HL-60 (cell line): ENCODE measurements around the gene ASPSCR1.

Experiments used
- DNase-seq, 2 experiments: peaks; one replicate each; pipeline ENCODE4 v3.0.0-alpha.2; 2010 to 2020; ENCODE audit warnings: low read depth in 1 of 2, low spot score in 1 of 2
- H3K27ac ChIP-seq: fragments of 250-450 bp; sonication (Bioruptor Pico); replicated peaks from 2 replicates; pipeline ENCODE4 v1.5.1; 2020; ENCODE audit warnings: mild to moderate bottlenecking, moderate library complexity
- H3K27me3 ChIP-seq: fragments of 250-450 bp; sonication (Bioruptor Pico); 2 replicates; pipeline ENCODE4 v1.5.1; 2021; ENCODE audit warnings: mild to moderate bottlenecking, moderate library complexity; ENCODE audit not compliant: insufficient read depth, poor library complexity, severe bottlenecking
- H3K4me3 ChIP-seq: replicated peaks from 2 replicates; pipeline ENCODE4 v1.5.1; 2011; ENCODE audit warnings: mild to moderate bottlenecking, control low read depth, low read length; ENCODE audit not compliant: insufficient read depth
- GABPA ChIP-seq: IDR thresholded peaks from 2 replicates; pipeline ENCODE4 v1.6.1; 2012; ENCODE audit warnings: low read depth
- POLR2AphosphoS5 ChIP-seq: IDR thresholded peaks from 2 replicates; pipeline ENCODE4 v1.6.1; 2012; ENCODE audit warnings: low read depth
- SPI1 ChIP-seq: IDR thresholded peaks from 2 replicates; pipeline ENCODE4 v1.6.1; 2012; ENCODE audit warnings: low read depth, mild to moderate bottlenecking, borderline replicate concordance
- TF ChIP-seq, protein P1 (sequence below): IDR thresholded peaks from one replicate; pipeline ENCODE4 v1.5.1; 2011; ENCODE audit warnings: low read length, control low read depth, inconsistent platforms; ENCODE audit not compliant: insufficient read depth
- TF ChIP-seq, protein P2 (sequence below): IDR thresholded peaks from 2 replicates; pipeline ENCODE4 v1.6.1; 2012; ENCODE audit warnings: low read depth; ENCODE audit not compliant: insufficient replicate concordance

The ASPSCR1 gene

DNA sequence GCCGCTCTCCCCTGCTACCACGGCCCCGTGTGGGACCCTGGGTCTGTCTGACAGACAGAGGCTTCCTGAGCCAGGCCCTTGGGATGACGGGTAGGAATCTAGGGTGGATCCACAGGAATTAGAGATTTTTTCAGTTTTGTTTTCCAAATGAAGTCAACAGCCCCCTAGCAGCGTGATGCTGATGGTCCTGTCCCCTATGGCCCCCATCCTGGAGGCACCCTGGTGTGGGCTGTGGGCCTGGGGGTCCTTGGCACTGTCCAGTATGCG, 29.7 kb downstream of the ASPSCR1 start:
- TF ChIP-seq SPI1 (no peak), POLR2AphosphoS5 (no peak), GABPA (no peak)
- TF ChIP-seq, protein P1, sequence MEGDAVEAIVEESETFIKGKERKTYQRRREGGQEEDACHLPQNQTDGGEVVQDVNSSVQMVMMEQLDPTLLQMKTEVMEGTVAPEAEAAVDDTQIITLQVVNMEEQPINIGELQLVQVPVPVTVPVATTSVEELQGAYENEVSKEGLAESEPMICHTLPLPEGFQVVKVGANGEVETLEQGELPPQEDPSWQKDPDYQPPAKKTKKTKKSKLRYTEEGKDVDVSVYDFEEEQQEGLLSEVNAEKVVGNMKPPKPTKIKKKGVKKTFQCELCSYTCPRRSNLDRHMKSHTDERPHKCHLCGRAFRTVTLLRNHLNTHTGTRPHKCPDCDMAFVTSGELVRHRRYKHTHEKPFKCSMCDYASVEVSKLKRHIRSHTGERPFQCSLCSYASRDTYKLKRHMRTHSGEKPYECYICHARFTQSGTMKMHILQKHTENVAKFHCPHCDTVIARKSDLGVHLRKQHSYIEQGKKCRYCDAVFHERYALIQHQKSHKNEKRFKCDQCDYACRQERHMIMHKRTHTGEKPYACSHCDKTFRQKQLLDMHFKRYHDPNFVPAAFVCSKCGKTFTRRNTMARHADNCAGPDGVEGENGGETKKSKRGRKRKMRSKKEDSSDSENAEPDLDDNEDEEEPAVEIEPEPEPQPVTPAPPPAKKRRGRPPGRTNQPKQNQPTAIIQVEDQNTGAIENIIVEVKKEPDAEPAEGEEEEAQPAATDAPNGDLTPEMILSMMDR: no peak
- TF ChIP-seq, protein P2, sequence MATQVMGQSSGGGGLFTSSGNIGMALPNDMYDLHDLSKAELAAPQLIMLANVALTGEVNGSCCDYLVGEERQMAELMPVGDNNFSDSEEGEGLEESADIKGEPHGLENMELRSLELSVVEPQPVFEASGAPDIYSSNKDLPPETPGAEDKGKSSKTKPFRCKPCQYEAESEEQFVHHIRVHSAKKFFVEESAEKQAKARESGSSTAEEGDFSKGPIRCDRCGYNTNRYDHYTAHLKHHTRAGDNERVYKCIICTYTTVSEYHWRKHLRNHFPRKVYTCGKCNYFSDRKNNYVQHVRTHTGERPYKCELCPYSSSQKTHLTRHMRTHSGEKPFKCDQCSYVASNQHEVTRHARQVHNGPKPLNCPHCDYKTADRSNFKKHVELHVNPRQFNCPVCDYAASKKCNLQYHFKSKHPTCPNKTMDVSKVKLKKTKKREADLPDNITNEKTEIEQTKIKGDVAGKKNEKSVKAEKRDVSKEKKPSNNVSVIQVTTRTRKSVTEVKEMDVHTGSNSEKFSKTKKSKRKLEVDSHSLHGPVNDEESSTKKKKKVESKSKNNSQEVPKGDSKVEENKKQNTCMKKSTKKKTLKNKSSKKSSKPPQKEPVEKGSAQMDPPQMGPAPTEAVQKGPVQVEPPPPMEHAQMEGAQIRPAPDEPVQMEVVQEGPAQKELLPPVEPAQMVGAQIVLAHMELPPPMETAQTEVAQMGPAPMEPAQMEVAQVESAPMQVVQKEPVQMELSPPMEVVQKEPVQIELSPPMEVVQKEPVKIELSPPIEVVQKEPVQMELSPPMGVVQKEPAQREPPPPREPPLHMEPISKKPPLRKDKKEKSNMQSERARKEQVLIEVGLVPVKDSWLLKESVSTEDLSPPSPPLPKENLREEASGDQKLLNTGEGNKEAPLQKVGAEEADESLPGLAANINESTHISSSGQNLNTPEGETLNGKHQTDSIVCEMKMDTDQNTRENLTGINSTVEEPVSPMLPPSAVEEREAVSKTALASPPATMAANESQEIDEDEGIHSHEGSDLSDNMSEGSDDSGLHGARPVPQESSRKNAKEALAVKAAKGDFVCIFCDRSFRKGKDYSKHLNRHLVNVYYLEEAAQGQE: no peak
- Histone ChIP-seq H3K4me3 (no peak overlapping the region), H3K27ac (no peak overlapping the region), H3K27me3 (no peaks in the 10 kb centered on the region)
- DNase-seq: no peak

DNA sequence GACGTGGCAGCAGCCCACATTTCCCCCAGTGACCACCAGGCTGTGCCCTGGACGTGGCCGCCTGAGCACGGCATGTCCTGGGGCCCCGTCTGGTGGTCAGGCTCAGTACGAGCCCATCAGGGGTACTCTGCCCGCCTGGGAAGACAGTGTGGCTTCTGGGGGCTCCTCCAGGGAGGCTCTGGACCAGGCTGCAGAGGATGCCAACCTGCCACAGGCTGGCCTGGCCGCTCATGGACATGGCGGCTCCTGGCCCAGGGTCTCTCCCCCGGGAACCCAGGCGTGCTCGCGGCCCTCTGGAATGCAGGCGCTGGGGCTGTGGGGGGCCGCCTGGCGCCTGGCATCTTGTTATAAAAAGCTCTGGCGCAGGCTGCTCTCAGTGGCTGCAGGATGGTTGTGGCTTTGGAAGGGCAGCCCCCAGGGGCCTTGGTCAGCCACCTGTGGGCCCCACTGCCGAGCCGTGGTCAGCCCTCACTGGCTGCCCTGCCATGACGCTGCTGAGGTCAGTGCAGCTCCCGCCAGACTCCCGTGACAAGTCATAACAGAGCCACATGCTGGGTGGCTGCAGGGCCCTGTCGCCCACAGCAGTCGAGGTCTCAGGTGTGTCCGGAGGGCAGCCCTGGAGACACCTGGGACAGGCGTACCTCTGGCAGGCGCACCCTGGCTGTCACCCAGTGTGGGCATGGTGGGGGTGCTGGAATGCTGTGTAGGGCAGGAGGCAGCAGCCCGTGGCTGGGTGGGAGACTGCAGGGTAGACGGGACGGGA, 30.2 kb downstream of the ASPSCR1 start:
- no peak overlapping the region for H3K27ac ChIP-seq
- H3K27me3 ChIP-seq: no peaks in the 10 kb centered on the region
- DNase-seq: no peak
- no peak overlapping the region for H3K4me3 ChIP-seq
- TF ChIP-seq, protein P2: no peak

DNA sequence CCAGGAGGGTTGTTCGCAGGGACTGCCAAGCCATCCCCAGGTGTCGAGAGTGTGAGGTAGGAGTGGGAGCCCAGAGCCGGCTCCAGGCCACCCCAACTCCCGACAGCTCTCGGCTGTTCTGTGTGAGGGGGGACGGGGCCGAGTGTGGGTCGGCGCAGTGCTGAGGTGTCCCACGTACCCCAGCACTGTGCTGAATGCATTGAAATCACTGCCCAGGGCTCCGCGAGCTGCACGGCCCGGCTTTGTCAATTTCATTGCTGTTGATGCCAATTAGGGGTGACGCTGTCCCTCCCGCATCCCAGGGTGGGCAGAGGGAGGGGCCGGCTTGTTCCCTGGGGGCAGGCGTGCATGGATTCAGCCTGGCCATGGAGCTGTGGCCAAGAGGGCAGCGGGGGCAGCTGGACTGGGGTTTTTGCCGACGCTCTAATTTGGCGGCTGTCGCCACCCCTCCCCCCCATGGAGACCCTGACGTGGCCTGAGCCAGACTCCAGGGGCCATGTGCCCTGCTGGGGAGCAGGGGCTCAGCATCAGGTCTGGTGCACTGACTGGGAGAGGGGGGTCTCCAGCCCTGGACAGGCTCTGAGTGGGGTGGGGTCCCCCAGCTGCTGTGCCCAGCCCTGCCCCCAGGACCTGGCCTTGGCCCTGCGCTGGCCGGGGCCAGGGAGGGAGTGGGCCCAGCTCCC, 31.0 kb downstream of the ASPSCR1 start:
- Histone ChIP-seq H3K27me3 (no peaks in the 10 kb centered on the region), H3K27ac (no peak overlapping the region), H3K4me3 (no peak overlapping the region)
- DNase-seq: no peak
- TF ChIP-seq, protein P1: no peak
- TF ChIP-seq SPI1: no peak

DNA sequence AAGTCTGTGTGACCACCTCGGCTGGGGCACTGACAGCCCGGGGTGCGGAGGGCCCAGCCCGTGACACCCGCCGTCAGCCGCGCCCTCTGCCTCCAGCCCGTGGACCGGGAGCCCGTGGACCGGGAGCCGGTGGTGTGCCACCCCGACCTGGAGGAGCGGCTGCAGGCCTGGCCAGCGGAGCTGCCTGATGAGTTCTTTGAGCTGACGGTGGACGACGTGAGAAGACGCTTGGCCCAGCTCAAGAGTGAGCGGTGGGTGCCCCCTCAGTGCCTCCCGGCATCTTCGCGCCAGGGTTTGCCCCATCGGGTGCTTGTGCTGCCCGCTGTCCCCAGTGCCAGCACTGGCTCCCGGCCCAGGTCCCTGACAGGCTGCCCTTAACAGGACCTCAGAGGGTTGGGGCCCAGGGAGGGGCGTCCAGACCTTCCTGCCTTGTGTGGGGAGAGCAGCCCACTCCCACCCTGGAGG, 31.5 kb downstream of the ASPSCR1 start:
- Histone ChIP-seq H3K4me3 (no peak overlapping the region), H3K27me3 (no peaks in the 10 kb centered on the region), H3K27ac (no peak overlapping the region)
- no peak for DNase-seq
- no peak for TF ChIP-seq POLR2AphosphoS5
- TF ChIP-seq, protein P2: no peak
- no peak for TF ChIP-seq SPI1
- no peak for TF ChIP-seq GABPA
- TF ChIP-seq, protein P1: no peak
